Mesenchymal stem cell (in vitro differentiated cells and primary cell): ENCODE results near the gene SMAP1.

Source experiments
- DNase-seq: peaks from one replicate; pipeline ENCODE4 v3.0.0-alpha.2; 2013
- H2AFZ ChIP-seq: one replicate; pipeline ENCODE4 v1.6.1; 2013; ENCODE audit warnings: low read depth, mild to moderate bottlenecking, control low read depth, inconsistent platforms, low read length, moderate library complexity
- H2AK5ac ChIP-seq: 2 replicates; pipeline ENCODE4 v1.6.1; 2013; ENCODE audit warnings: low read length, moderate library complexity, mild to moderate bottlenecking, inconsistent platforms; ENCODE audit not compliant: severe bottlenecking
- H2BK120ac ChIP-seq: one replicate; pipeline ENCODE4 v1.6.1; 2013; ENCODE audit warnings: low read depth, mild to moderate bottlenecking, inconsistent platforms, low read length, moderate library complexity
- H2BK12ac ChIP-seq, 2 experiments: one replicate each; pipeline ENCODE4 v1.6.1; 2013; ENCODE audit warnings: inconsistent platforms in 2 of 2, low read length in 2 of 2, mild to moderate bottlenecking in 2 of 2, moderate library complexity in 2 of 2, control low read depth in 1 of 2
- H2BK15ac ChIP-seq: one replicate; pipeline ENCODE4 v1.6.1; 2013; ENCODE audit warnings: mild to moderate bottlenecking, low read depth, inconsistent platforms; ENCODE audit not compliant: poor library complexity, severe bottlenecking
- H2BK5ac ChIP-seq: 2 replicates; pipeline ENCODE4 v1.6.1; 2013; ENCODE audit warnings: low read depth, mild to moderate bottlenecking, low read length, control low read depth, inconsistent platforms; ENCODE audit not compliant: poor library complexity, severe bottlenecking
- H3K14ac ChIP-seq, 2 experiments: one replicate each; pipeline ENCODE4 v1.6.1; 2013; ENCODE audit warnings: inconsistent platforms in 2 of 2, low read length in 2 of 2, control low read depth in 1 of 2, mild to moderate bottlenecking in 1 of 2, moderate library complexity in 1 of 2
- H3K18ac ChIP-seq, 2 experiments: one replicate each; pipeline ENCODE4 v1.6.1; 2013; ENCODE audit warnings: inconsistent platforms in 2 of 2, low read length in 2 of 2, control low read depth in 1 of 2, low read depth in 1 of 2, mild to moderate bottlenecking in 1 of 2
- H3K23ac ChIP-seq, 2 experiments: one replicate each; pipeline ENCODE4 v1.6.1; 2013; ENCODE audit warnings: inconsistent platforms in 2 of 2, low read length in 2 of 2, mild to moderate bottlenecking in 2 of 2, moderate library complexity in 2 of 2, control low read depth in 1 of 2
- H3K27ac ChIP-seq: 2 replicates; pipeline ENCODE4 v1.5.1; 2013; ENCODE audit warnings: mild to moderate bottlenecking, moderate library complexity, low read length, control low read depth, inconsistent platforms; ENCODE audit not compliant: poor library complexity, severe bottlenecking
- H3K27me3 ChIP-seq, 2 experiments: 2 replicates each; pipeline versions ENCODE4 v1.6.1 to v1.7.0; 2013; ENCODE audit warnings: low read length in 2 of 2, mild to moderate bottlenecking in 2 of 2, moderate library complexity in 2 of 2, control low read depth in 1 of 2, inconsistent platforms in 1 of 2; ENCODE audit not compliant: control insufficient read depth in 1 of 2, insufficient read depth in 1 of 2
- H3K36me3 ChIP-seq, 2 experiments: 2 replicates each; pipeline versions ENCODE4 v1.6.1 to v1.7.0; 2013; ENCODE audit warnings: low read length in 2 of 2, control low read depth in 1 of 2, inconsistent platforms in 1 of 2, low read depth in 1 of 2, mild to moderate bottlenecking in 1 of 2; ENCODE audit not compliant: insufficient read depth in 2 of 2, control insufficient read depth in 1 of 2
- H3K4ac ChIP-seq, 2 experiments: one replicate each; pipeline ENCODE4 v1.6.1; 2013; ENCODE audit warnings: inconsistent platforms in 2 of 2, low read length in 2 of 2, mild to moderate bottlenecking in 2 of 2, moderate library complexity in 2 of 2, control low read depth in 1 of 2, low read depth in 1 of 2
- H3K4me1 ChIP-seq: 2 replicates; pipeline ENCODE4 v1.6.1; 2013; ENCODE audit warnings: low read depth, low read length, control low read depth; ENCODE audit not compliant: control insufficient read depth, insufficient read depth
- H3K4me2 ChIP-seq: 2 replicates; pipeline ENCODE4 v1.6.1; 2013; ENCODE audit warnings: low read length, mild to moderate bottlenecking, inconsistent platforms; ENCODE audit not compliant: poor library complexity, severe bottlenecking
- H3K4me3 ChIP-seq, 2 experiments: 2 replicates each; pipeline versions ENCODE4 v1.5.1 to v1.7.0; 2013; ENCODE audit warnings: low read length in 2 of 2, mild to moderate bottlenecking in 2 of 2, control low read depth in 1 of 2, low read depth in 1 of 2; ENCODE audit not compliant: insufficient read depth in 1 of 2
- H3K79me1 ChIP-seq: replicated peaks from 2 replicates; pipeline ENCODE4 v1.6.1; 2013; ENCODE audit warnings: mild to moderate bottlenecking, control low read depth, low read length, inconsistent platforms; ENCODE audit not compliant: poor library complexity, severe bottlenecking
- H3K9ac ChIP-seq: 2 replicates; pipeline ENCODE4 v1.7.0; 2013; ENCODE audit warnings: mild to moderate bottlenecking, low read length, moderate library complexity
- H3K9me3 ChIP-seq: 2 replicates; pipeline ENCODE4 v1.7.0; 2013; ENCODE audit warnings: mild to moderate bottlenecking, low read length; ENCODE audit not compliant: control insufficient read depth
- H4K8ac ChIP-seq: one replicate; pipeline ENCODE4 v1.6.1; 2013; ENCODE audit warnings: inconsistent platforms, mild to moderate bottlenecking, low read length, moderate library complexity
- H4K91ac ChIP-seq: one replicate; pipeline ENCODE4 v1.6.1; 2013; ENCODE audit warnings: mild to moderate bottlenecking, low read length, inconsistent platforms
- WGBS: methylation state at CpG from one replicate; pipeline ENCODE4 v1.1.7; 2013; ENCODE audit warnings: mixed read lengths; 5-methylcytosine and 5-hydroxymethylcytosine counted together

The SMAP1 gene

DNA sequence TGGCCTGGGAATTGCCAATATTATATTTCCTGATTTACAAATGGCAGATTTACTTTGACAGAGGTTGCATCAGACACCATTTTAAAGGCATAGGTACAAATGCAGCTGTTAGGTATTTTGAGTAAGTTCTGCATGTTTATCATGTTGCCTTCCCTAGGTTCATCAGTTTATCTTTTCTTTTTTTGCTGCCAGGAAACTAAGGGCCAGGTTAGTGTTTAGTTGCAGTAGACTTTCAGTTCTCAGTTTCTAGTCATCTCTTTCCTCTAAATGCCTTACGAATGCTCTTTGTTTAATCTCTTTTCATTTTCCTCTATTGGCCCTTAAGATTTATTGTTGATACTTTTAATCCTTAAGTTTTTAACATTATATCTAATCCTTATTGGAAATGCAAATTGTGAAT, 129.9 kb downstream of the SMAP1 start:
- no peaks in the 10 kb centered on the region for H3K4me1 ChIP-seq
- no peak overlapping the region for H3K18ac ChIP-seq
- no peak overlapping the region for H4K8ac ChIP-seq
- H2BK12ac ChIP-seq, result no peak overlapping the region
- H2AK5ac ChIP-seq, result no peak overlapping the region
- H3K9ac ChIP-seq, result no peak overlapping the region
- H3K79me1 ChIP-seq, result peaks cover 1% of the 10 kb centered on the region
- no peak overlapping the region for H3K23ac ChIP-seq
- H3K27me3 ChIP-seq, result no peaks in the 10 kb centered on the region
- no peak overlapping the region for H3K27ac ChIP-seq
- H3K4me3 ChIP-seq, result no peak overlapping the region
- H3K4ac ChIP-seq, result no peak overlapping the region
- H2BK15ac ChIP-seq, result no peak overlapping the region
- H2BK120ac ChIP-seq, result no peak overlapping the region
- no peak overlapping the region for H2BK5ac ChIP-seq
- H4K91ac ChIP-seq, result no peak overlapping the region
- no CpG with 5 or more reads among the region's 1 CpG for WGBS
- no peak overlapping the region for H3K14ac ChIP-seq
- H3K9me3 ChIP-seq, result no peaks in the 10 kb centered on the region
- DNase-seq, result no peak
- H2AFZ ChIP-seq, result no peak overlapping the region
- no peak overlapping the region for H3K4me2 ChIP-seq
- H3K36me3 ChIP-seq, result peaks cover 0 to 5% of the 10 kb centered on the region in 2 experiments

DNA sequence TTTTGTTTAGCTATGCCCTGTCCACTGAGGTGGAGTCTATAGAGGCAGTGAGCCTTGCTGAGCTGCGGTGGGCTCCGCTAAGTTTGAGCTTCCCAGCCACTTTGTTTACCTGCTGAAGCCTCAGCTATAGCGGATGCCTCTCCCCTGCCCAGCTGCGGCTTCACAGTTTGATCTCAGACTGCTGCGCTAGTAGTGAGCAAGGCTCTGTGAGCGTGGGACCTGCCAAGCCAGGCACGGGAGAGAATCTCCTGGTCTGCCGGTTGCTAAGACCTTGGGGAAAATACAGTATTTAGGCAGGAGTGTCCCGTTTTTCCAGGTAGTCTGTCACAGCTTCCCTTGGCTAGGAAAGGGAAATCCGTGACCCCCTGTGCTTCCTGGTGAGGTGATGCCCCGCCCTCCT, 138.4 kb downstream of the SMAP1 start:
- no peaks in the 10 kb centered on the region for H3K4me1 ChIP-seq
- DNase-seq, result no peak
- no peak overlapping the region for H3K27ac ChIP-seq
- H3K4me2 ChIP-seq, result no peak overlapping the region
- no peak overlapping the region for H3K14ac ChIP-seq
- no peak overlapping the region for H4K8ac ChIP-seq
- no peak overlapping the region for H2AK5ac ChIP-seq
- no peaks in the 10 kb centered on the region for H3K9me3 ChIP-seq
- no peak overlapping the region for H2AFZ ChIP-seq
- no peak overlapping the region for H2BK12ac ChIP-seq
- no peak overlapping the region for H3K9ac ChIP-seq
- no peak overlapping the region for H3K18ac ChIP-seq
- H3K27me3 ChIP-seq, result no peaks in the 10 kb centered on the region
- no peak overlapping the region for H2BK15ac ChIP-seq
- no peak overlapping the region for H3K4me3 ChIP-seq
- H2BK120ac ChIP-seq, result no peak overlapping the region
- H2BK5ac ChIP-seq, result no peak overlapping the region
- H3K79me1 ChIP-seq, result peaks cover 6% of the 10 kb centered on the region
- no peak overlapping the region for H4K91ac ChIP-seq
- peaks cover 5 to 11% of the 10 kb centered on the region in 2 experiments for H3K36me3 ChIP-seq
- no peak overlapping the region for H3K4ac ChIP-seq
- H3K23ac ChIP-seq, result no peak overlapping the region
- WGBS, result 99% methylated on average over 11 of the region's 11 CpGs

DNA sequence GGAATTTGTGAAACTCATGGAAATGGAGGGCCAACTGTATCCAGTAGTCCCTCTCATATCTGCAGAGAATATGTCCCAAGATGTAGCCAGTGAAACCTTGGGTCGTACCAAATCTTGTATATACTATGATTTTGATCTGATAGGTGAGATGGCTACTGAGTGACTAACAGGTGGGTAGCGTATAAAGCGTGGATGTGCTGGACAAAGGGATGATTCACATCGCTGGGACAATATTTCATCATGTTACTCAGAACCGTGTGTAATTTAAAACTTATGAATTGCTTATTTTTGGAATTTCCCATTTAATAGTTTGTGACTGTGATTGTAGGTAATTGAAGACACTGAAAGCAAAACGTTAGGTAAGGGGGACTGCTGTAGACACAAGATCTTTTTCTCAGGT, 144.1 kb downstream of the SMAP1 start:
- Histone ChIP-seq H2BK12ac (no peak overlapping the region), H2BK5ac (no peak overlapping the region), H2BK15ac (no peak overlapping the region), H3K27ac (no peak overlapping the region), H3K9ac (no peak overlapping the region), H3K27me3 (no peaks in the 10 kb centered on the region), H3K79me1 (peaks cover 4% of the 10 kb centered on the region), H3K4me1 (no peaks in the 10 kb centered on the region), H3K23ac (no peak overlapping the region), H3K4ac (no peak overlapping the region), H3K9me3 (no peaks in the 10 kb centered on the region), H3K4me2 (no peak overlapping the region), H3K36me3 (no peaks in the 10 kb centered on the region), H3K18ac (no peak overlapping the region), H4K8ac (no peak overlapping the region), H2AK5ac (no peak overlapping the region), H3K4me3 (no peak overlapping the region), H3K14ac (no peak overlapping the region), H4K91ac (no peak overlapping the region), H2BK120ac (no peak overlapping the region), H2AFZ (no peak overlapping the region)
- no peak for DNase-seq
- WGBS, result 95% methylated on average over 6 of the region's 6 CpGs

GRCh38 chr6:70813885-70814284, 146.2 kb downstream of the SMAP1 start:
- H3K27me3 ChIP-seq, result no peaks in the 10 kb centered on the region
- H4K91ac ChIP-seq, result no peak overlapping the region
- H2AFZ ChIP-seq, result no peak overlapping the region
- H3K4me1 ChIP-seq, result no peaks in the 10 kb centered on the region
- no peak overlapping the region for H4K8ac ChIP-seq
- no peak overlapping the region for H3K4me2 ChIP-seq
- no peak overlapping the region for H2BK15ac ChIP-seq
- peaks cover 3% of the 10 kb centered on the region for H3K79me1 ChIP-seq
- no peak overlapping the region for H2BK5ac ChIP-seq
- no peak overlapping the region for H3K14ac ChIP-seq
- H2AK5ac ChIP-seq, result no peak overlapping the region
- H2BK12ac ChIP-seq, result no peak overlapping the region
- H3K23ac ChIP-seq, result no peak overlapping the region
- no peaks in the 10 kb centered on the region for H3K9me3 ChIP-seq
- H3K4me3 ChIP-seq, result no peak overlapping the region
- no peak overlapping the region for H2BK120ac ChIP-seq
- H3K9ac ChIP-seq, result no peak overlapping the region
- no peak for DNase-seq
- H3K36me3 ChIP-seq, result no peaks in the 10 kb centered on the region
- H3K4ac ChIP-seq, result no peak overlapping the region
- H3K18ac ChIP-seq, result no peak overlapping the region
- WGBS, result no CpG with 5 or more reads among the region's 3 CpGs
- H3K27ac ChIP-seq, result no peak overlapping the region
